Central memory CD8-positive, alpha-beta T cell (primary cell): ENCODE measurements around the gene FASTKD3.

Source experiments
- ATAC-seq: fragments of 150-1000 bp; cut with Tn5 transposase; replicated peaks from 2 replicates; pipeline ENCODE4 v1.10.0; 2022; ENCODE audit warnings: mild to moderate bottlenecking, moderate FRiP score, moderate number of reproducible peaks; ENCODE audit not compliant: poor library complexity, severe bottlenecking; ENCODE audit errors: extremely low read depth
- DNase-seq, 2 donors: peaks; one replicate each; pipeline ENCODE4 v3.0.0; 2021; ENCODE audit warnings: low spot score in 2 of 2
- H3K27ac Mint-ChIP-seq: one replicate; pipeline ENCODE4 v1.8.0; 2022; ENCODE audit warnings: low read depth, mild to moderate bottlenecking, moderate library complexity, mixed read lengths
- H3K27me3 Mint-ChIP-seq: one replicate; pipeline ENCODE4 v1.8.0; 2022; ENCODE audit warnings: mixed read lengths
- H3K36me3 Mint-ChIP-seq: one replicate; pipeline ENCODE4 v1.8.0; 2022; ENCODE audit warnings: mild to moderate bottlenecking, moderate library complexity, mixed read lengths; ENCODE audit not compliant: insufficient read depth
- H3K4me1 Mint-ChIP-seq: one replicate; pipeline ENCODE4 v1.8.0; 2022; ENCODE audit warnings: mixed read lengths
- H3K4me3 Mint-ChIP-seq: one replicate; pipeline ENCODE4 v1.8.0; 2022; ENCODE audit warnings: mild to moderate bottlenecking, moderate library complexity, mixed read lengths
- H3K9me3 Mint-ChIP-seq: one replicate; pipeline ENCODE4 v1.8.0; 2022; ENCODE audit warnings: mixed read lengths

FASTKD3 gene

GRCh38 chr5:7874639-7875038 lies 5.8 kb upstream of the FASTKD3 start:
- Mint-ChIP-seq H3K4me3 (no peak overlapping the region), H3K4me1 (peaks cover 67% of the 10 kb centered on the region), H3K9me3 (no peaks in the 10 kb centered on the region), H3K27me3 (no peaks in the 10 kb centered on the region), H3K36me3 (peaks cover 38% of the 10 kb centered on the region), H3K27ac (no peak overlapping the region)
- ATAC-seq (no peak), DNase-seq (no peak)

GRCh38 chr5:7873216-7873615 lies 4.4 kb upstream of the FASTKD3 start:
- Mint-ChIP-seq H3K27me3 (no peaks in the 10 kb centered on the region), H3K27ac (peak overlapping the region; percentile 88), H3K4me1 (peaks cover 72% of the 10 kb centered on the region), H3K36me3 (peaks cover 35% of the 10 kb centered on the region), H3K4me3 (peak overlapping the region; percentile 65), H3K9me3 (no peaks in the 10 kb centered on the region)
- DNase-seq = no peak
- no peak for ATAC-seq

- no peak for DNase-seq
- Mint-ChIP-seq H3K36me3 (peaks cover 32% of the 10 kb centered on the region), H3K4me1 (peaks cover 71% of the 10 kb centered on the region), H3K9me3 (no peaks in the 10 kb centered on the region), H3K27me3 (no peaks in the 10 kb centered on the region), H3K4me3 (peak overlapping the region; percentile 65), H3K27ac (peak overlapping the region; percentile 88)
- ATAC-seq = no peak
Observed at GRCh38 chr5:7872517-7873130, 3.8 kb upstream of the FASTKD3 start.

- Mint-ChIP-seq H3K36me3 (peaks cover 31% of the 10 kb centered on the region), H3K27me3 (no peaks in the 10 kb centered on the region), H3K4me1 (peaks cover 70% of the 10 kb centered on the region), H3K9me3 (no peaks in the 10 kb centered on the region), H3K27ac (peak overlapping the region; percentile 88), H3K4me3 (peak overlapping the region; percentile 92)
- DNase-seq (no peak), ATAC-seq (no peak)
Observed at GRCh38 chr5:7871653-7872052, 2.8 kb upstream of the FASTKD3 start.

GRCh38 chr5:7869474-7870136 lies 774 bp upstream of the FASTKD3 start:
- Mint-ChIP-seq H3K4me1 (peaks cover 70% of the 10 kb centered on the region), H3K27ac (peak overlapping the region; percentile 88), H3K4me3 (peak overlapping the region; percentile 92), H3K27me3 (no peaks in the 10 kb centered on the region), H3K36me3 (peaks cover 25% of the 10 kb centered on the region), H3K9me3 (no peaks in the 10 kb centered on the region)
- DNase-seq (no peak), ATAC-seq (peak; percentile 30)

GRCh38 chr5:7868427-7868772 lies 431 bp downstream of the FASTKD3 start:
- Mint-ChIP-seq H3K9me3 (no peaks in the 10 kb centered on the region), H3K27ac (peak overlapping the region; percentile 88), H3K27me3 (no peaks in the 10 kb centered on the region), H3K4me3 (peak overlapping the region; percentile 92), H3K36me3 (peaks cover 27% of the 10 kb centered on the region), H3K4me1 (peaks cover 61% of the 10 kb centered on the region)
- ATAC-seq (no peak), DNase-seq (no peak)

- Mint-ChIP-seq H3K36me3 (peaks cover 32% of the 10 kb centered on the region), H3K27ac (no peak overlapping the region), H3K4me3 (peak overlapping the region; percentile 92), H3K9me3 (no peaks in the 10 kb centered on the region), H3K4me1 (peaks cover 49% of the 10 kb centered on the region), H3K27me3 (no peaks in the 10 kb centered on the region)
- DNase-seq (no peak), ATAC-seq (no peak)
Observed at GRCh38 chr5:7867260-7867659, 1.6 kb downstream of the FASTKD3 start.

- no peak for DNase-seq
- H3K27ac Mint-ChIP-seq = no peak overlapping the region
- H3K4me3 Mint-ChIP-seq = no peak overlapping the region
- H3K4me1 Mint-ChIP-seq = peaks cover 39% of the 10 kb centered on the region
- no peaks in the 10 kb centered on the region for H3K9me3 Mint-ChIP-seq
- H3K27me3 Mint-ChIP-seq = no peaks in the 10 kb centered on the region
- H3K36me3 Mint-ChIP-seq = peaks cover 38% of the 10 kb centered on the region
- no peak for ATAC-seq
Observed at GRCh38 chr5:7866196-7866595, 2.6 kb downstream of the FASTKD3 start.

GRCh38 chr5:7857926-7858632 lies 10.8 kb downstream of the FASTKD3 start:
- DNase-seq = no peak
- Mint-ChIP-seq H3K27ac (no peak overlapping the region), H3K9me3 (no peaks in the 10 kb centered on the region), H3K4me3 (no peak overlapping the region), H3K27me3 (no peaks in the 10 kb centered on the region), H3K36me3 (peaks cover 36% of the 10 kb centered on the region), H3K4me1 (peaks cover 6% of the 10 kb centered on the region)
- ATAC-seq = no peak

GRCh38 chr5:7857361-7857760 lies 11.5 kb downstream of the FASTKD3 start:
- H3K9me3 Mint-ChIP-seq = no peaks in the 10 kb centered on the region
- H3K4me1 Mint-ChIP-seq = peaks cover 9% of the 10 kb centered on the region
- no peak for DNase-seq
- no peaks in the 10 kb centered on the region for H3K27me3 Mint-ChIP-seq
- no peak overlapping the region for H3K27ac Mint-ChIP-seq
- peaks cover 30% of the 10 kb centered on the region for H3K36me3 Mint-ChIP-seq
- no peak overlapping the region for H3K4me3 Mint-ChIP-seq
- no peak for ATAC-seq

- Mint-ChIP-seq H3K4me1 (peaks cover 14% of the 10 kb centered on the region), H3K9me3 (no peaks in the 10 kb centered on the region), H3K36me3 (peaks cover 29% of the 10 kb centered on the region), H3K27ac (no peak overlapping the region), H3K4me3 (no peak overlapping the region), H3K27me3 (peaks cover under 1% of the 10 kb centered on the region)
- DNase-seq = no peak
- ATAC-seq = no peak
Observed at GRCh38 chr5:7856855-7857254, 12.0 kb downstream of the FASTKD3 start.

GRCh38 chr5:7855611-7856010 lies 13.2 kb downstream of the FASTKD3 start:
- no peak overlapping the region for H3K4me3 Mint-ChIP-seq
- peaks cover 19% of the 10 kb centered on the region for H3K36me3 Mint-ChIP-seq
- no peak overlapping the region for H3K27ac Mint-ChIP-seq
- peaks cover 22% of the 10 kb centered on the region for H3K4me1 Mint-ChIP-seq
- no peaks in the 10 kb centered on the region for H3K9me3 Mint-ChIP-seq
- DNase-seq (no peak), ATAC-seq (no peak)
- peaks cover 10% of the 10 kb centered on the region for H3K27me3 Mint-ChIP-seq

GRCh38 chr5:7852988-7853387 lies 15.8 kb downstream of the FASTKD3 start:
- ATAC-seq (no peak), DNase-seq (no peak)
- Mint-ChIP-seq H3K4me1 (peaks cover 16% of the 10 kb centered on the region), H3K9me3 (no peaks in the 10 kb centered on the region), H3K4me3 (no peak overlapping the region), H3K27me3 (peaks cover 29% of the 10 kb centered on the region), H3K27ac (no peak overlapping the region), H3K36me3 (peaks cover 4% of the 10 kb centered on the region)
